Measurements from ENCODE around the gene HYI.
A peak's percentile ranks its signal among the peaks of the same experiment; 100 is the strongest.
"Not testable (repeated sequence)": the region's sequence is repeated elsewhere in the genome, so short reads cannot be mapped to it uniquely, and the experiment has no call there.

Gene HYI, protein sequence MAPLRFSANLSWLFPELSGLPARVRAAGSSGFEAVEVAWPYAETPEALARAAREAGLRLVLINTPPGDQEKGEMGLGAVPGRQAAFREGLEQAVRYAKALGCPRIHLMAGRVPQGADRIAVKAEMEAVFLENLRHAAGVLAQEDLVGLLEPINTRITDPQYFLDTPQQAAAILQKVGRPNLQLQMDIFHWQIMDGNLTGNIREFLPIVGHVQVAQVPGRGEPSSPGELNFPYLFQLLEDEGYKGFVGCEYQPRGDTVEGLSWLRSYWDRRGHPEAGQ

DNA sequence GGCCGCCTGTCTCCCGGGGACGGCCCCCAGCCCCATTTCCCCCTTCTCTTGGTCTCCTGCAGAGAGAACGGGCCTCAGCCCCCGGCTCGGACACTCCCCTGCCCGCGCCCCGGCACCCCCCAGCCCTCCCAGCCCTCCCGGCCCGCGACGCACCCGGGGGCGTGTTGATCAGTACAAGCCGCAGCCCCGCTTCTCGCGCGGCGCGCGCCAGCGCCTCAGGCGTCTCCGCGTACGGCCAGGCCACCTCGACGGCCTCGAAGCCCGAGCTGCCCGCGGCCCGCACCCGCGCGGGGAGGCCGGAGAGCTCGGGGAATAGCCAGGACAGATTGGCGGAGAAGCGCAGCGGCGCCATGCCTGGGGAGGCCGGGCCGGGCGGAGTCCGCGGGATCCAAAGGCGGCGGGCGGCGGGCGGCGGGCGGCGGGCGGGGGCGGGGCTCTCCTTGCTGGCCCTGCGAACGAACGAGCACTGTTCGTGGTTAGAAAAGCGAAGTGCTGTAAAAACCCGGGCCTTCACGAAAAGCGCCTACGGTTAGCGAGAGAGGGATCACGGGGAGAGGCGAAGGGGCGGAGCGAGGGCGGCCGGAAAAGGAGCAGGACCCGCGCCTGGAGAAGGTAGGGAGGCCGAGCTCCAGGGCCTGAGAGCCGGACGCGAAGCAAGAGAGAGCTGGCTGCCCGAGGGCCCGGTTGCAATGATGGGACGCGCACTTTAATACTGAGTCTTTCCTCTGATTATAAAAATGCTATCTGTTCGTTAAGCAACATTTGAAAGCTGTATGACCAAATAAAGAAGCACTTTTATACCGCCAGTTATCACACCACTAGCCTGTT lies at the start of gene HYI:
HYI (minus strand) TSS at position 490 of the 828 bp plus-strand sequence; CDS start at position 352, 138 bp downstream.
- no peak for DNase-seq (ENCODE audit: low read depth, low spot score)

DNA sequence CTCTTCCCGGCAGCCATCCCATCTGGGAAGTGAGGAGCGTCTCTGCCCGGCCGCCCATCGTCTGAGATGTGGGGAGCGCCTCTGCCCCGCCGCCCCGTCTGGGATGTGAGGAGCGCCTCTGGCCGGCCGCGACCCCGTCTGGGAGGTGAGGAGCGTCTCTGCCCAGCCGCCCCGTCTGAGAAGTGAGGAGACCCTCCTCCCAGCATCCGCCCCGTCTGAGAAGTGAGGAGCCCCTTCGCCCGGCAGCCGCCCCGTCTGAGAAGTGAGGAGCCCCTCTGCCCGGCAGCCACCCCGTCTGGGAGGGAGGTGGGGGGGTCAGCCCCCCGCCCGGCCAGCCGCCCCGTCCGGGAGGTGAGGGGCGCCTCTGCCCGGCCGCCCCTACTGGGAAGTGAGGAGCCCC lies 48.1 kb upstream of the HYI start:
- not testable (repeated sequence) for DNase-seq (ENCODE audit: low read depth, low spot score)

DNA sequence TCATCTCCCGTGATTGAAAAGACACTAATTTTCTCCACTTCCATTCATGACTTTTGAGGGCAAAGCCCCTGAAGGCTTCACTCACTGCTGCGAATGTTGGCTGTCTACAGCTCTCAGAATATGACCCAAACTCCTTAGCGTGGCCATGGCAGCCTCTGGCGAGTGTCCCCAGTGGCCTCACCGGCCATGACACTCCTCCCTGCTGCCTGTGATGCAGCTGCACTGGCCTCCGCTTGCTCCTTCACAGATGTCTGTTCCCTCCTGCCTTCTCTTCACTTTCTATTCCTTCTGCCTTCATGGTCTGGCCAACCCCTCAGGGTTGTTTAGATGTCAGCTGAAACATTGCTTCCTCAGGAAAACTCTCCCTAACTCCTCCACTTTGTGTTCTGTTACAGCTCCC lies 46.2 kb upstream of the HYI start:
- DNase-seq (ENCODE audit: low read depth, low spot score) = no peak

DNA sequence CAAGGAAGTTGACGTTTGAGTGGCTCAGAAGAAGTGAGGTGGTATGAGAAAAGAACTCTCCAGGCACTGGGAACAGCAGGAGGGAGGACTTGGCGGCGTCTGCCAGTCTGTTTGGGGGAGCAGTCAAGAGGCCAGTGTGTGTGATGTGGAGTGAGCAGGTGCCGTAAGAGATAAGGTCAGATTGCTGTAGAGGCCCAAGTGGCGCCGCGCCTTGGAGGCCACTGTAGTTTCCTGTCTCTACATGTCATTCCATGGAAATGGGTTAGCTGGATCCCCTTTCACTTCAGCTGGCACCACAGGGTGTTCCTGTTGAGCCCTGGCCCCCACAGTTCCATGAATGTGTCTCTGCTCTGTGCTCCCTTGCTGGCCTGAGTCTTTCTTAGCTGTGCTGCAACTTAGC lies 41.5 kb upstream of the HYI start:
- DNase-seq (ENCODE audit: low read depth, low spot score) = no peak

DNA sequence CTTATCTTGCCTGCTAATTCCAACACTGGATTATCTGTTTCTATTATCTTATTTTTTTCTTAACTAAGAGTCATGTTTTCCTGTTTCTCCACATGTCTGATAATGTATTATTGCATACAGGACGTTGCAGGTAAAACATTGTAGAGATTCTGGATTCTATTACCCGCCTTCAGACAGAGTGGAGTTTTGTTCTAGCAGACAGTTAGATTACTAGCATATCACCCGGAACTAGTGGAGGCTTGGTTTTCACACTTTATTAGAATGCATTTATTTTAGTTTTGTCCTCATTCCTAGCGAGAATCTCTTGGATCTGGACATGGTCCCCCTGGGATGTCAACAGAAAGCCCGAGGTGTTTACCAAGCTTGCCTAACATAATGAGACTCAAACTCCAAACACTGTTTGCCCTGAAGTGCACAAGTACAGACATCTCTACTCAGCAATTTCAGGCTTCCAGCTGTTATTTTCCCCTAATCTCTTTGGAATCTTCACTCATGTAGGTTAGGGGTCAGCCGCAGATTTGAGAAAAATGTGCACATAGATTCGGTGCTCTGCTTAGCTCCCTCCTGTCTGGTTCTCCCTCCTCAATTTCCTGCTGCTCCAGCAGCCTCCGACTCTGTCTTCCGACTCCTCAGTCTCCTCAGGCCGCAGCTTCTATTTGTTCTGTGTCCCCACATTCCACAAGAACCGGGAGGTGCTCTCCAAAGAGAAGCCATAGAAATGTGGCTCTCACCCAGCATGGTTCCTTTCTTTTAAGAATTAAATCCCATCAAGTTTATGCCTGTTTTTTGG lies 40.1 kb upstream of the HYI start:
- peak; percentile 21 for DNase-seq (ENCODE audit: low read depth, low spot score)

DNA sequence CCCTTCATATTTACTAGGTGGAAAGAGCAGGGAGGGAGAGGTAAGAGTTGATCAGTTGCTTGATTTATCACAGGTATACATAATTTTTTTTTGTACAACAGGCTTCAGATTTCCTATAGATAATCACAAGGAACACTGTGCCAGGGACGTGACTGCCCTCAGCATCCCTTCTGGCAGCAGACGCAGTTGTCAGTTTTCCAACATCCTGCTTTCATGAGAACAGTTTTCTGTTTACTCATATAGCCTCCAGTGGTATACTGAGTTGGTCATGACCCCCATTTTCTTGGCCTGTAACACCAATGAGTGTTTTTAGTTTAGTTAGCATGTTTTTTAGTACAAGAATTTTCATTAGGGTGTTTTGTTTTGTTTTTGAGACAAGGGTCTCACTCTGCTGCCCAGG lies 39.1 kb upstream of the HYI start:
- no peak for DNase-seq (ENCODE audit: low read depth, low spot score)

DNA sequence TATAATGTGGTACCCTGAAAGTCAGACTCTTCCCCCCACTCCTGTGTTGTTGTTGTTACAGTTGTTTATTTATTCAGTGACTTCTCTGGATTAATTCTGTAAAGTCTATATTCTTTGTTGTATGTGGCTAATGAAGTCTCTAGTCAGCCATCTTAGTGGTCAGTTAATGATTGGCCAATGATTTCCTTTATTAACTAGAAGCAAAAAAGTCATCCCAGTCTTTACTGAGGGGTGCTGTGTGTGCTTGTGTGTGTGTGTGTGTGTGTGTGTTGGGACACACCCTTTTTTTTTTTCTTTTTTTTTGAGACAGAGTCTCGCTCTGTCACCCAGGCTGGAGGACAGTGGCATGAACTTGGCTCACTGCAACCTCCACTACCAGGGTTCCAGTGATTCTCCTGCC lies 37.3 kb upstream of the HYI start:
- DNase-seq (ENCODE audit: low read depth, low spot score) = no peak

DNA sequence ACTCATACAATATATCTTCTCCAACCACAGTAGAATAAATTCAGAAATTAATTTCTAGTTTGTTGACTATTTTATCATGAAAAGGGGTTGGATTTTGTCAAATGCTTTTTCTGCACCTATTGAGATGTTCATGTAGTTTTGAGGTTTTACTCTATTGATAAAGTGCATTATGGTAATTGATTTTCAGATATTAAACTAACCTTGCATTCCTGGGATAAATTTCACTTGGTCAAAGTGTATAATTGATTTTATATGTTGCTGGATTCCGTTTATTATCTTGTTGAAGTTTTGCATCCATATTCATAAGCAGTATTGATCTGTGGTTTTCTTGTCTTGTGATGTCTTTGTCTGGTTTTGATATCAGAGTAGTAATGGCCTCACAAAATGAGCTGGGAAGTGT lies 34.4 kb upstream of the HYI start:
- DNase-seq (ENCODE audit: low read depth, low spot score) = no peak

DNA sequence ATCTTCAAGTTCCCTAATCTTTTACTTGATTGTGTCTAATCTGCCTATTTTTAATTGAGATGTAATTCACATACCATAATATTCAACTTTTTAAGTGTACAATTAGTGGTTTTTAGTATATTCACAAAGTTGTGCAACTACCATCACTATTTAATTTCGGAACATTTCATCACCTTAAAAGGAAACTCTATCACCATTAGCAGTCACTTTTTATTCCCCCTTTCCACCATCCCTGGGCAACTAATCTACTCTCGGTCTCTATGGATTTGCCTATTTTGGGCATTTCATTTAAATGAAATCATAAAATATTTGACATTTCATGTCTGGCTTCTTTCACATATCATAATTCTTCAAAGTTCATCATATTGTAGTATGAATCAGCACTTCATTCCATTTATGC lies 30.6 kb upstream of the HYI start:
- DNase-seq (ENCODE audit: low read depth, low spot score) = no peak

DNA sequence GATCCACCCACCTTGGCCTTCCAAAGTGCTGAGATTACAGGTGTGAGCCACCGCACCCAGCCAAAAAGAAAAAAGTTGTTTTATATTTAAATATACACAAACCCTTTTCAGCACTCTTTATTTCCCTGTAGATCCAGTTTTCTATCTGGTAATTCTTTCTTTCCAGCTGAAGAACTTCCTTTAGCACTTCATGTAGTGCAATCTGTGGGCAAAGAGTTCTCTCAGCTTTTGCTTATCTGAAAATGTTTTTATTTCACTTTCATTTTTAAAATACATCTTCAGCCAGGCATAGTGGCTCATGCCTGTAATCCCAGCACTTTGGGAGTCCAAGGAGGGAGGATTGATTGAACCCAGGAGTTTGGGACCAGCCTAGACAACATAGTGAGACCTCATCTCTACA lies 28.5 kb upstream of the HYI start:
- DNase-seq (ENCODE audit: low read depth, low spot score) = no peak

DNA sequence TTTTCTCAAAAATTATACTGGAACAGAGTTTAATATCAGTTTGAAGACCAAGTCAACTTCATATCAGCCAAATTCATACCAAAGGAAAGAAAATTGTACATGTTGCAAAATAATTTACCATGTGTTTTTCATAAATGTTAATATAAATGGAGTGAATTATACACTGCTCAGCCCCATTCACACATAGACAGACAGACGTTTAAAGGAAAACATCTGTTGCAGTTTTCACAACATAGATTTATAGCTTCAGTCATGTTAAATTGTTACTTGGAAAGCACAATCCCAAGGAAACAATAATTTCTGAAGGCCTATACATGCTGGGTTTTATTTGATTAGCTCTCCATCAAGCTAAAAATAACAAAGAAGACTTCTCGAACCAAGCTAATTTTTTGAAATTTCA lies 27.8 kb upstream of the HYI start:
- DNase-seq (ENCODE audit: low read depth, low spot score) = no peak

DNA sequence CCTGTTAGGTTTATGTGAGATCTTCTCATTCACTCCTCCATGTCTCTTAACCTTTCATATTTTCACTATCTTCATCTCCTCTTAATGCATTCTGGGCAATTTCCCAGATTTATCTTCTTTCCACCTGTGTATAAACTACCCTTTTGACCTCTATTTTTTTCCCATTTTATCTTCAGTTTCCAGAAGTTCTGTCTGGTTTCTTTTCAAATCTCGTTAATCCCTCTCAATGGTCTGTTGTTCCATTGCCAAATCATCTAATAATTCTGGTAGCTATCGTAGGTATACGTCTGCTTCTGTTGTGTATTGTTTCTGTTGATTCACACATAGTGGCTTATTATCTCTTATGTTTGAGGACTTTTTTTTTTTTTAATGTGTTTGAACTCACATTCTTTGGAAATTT lies 25.7 kb upstream of the HYI start:
- no peak for DNase-seq (ENCODE audit: low read depth, low spot score)

DNA sequence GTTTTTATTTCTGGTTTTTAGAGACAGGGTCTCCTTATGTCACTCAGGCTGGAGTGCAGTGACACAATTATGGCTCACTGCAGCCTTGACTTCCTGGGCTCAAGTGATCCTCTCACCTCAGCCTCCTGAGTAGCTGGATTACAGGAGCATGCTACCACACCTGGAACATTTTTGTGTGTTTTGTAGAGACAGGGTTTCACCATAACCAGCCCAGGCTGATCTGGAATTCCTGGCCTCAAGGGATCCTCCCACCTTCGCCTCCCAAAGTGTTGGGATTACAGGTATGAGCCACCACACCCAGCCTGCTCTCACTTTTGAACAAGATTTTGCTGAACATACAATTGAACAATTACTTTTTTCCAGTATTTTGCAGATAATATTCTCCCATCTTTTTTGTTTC lies 24.0 kb upstream of the HYI start:
- no peak for DNase-seq (ENCODE audit: low read depth, low spot score)

DNA sequence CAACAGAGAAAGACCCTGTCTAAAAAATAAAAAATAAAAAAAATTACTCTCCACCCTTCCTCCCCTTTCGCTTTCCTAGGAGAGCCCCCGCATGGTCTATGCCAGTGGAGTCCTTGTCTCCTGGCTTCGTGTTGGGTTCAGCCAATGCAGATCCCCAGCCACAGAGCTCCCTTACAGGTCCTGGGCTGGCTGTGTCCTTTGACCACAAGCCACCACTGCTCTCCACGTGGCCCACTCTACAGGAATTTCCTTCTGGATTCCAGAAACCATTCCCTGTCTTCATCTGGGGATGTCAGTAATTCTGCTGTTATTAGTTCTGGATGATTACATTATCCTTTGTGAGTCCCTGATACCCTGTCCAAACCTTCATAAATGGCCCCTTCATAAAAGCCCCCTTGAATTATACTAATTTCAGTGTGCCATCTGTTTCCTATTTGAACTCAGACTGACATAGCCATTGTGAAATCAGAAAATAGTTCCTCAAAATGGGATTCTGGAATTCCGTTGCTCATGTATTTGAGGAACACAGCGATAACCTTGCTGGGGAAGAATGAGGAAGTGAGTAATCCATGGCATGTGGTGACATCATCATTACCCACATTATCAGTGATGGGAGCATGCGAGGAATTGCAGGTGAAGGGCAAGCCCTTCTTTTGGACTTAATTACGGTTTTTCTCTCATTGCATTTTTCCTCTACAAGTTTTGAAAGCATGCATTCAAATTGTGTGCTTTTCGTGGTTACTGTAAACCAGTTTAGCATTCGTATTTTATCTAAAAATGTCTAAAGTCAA lies 22.1 kb upstream of the HYI start:
- DNase-seq (ENCODE audit: low read depth, low spot score) = not testable (repeated sequence)

DNA sequence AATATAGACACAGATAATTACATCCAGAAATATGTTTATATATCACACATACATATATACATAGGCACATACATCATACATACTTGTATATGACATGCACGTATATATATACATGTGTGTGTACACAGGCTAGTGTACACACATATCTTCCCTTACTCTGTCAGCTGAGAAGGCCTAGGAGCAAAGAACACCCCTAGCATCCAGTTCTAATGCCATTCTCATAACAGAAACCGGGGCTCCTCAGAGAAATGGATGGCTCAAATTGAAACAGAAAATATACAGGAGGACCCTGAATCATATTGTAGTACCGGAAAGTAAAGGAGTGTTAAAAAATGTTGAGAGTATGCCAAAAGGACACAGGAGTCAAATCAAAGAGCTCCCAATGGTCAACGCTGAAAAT lies 19.7 kb upstream of the HYI start:
- DNase-seq (ENCODE audit: low read depth, low spot score) = no peak

DNA sequence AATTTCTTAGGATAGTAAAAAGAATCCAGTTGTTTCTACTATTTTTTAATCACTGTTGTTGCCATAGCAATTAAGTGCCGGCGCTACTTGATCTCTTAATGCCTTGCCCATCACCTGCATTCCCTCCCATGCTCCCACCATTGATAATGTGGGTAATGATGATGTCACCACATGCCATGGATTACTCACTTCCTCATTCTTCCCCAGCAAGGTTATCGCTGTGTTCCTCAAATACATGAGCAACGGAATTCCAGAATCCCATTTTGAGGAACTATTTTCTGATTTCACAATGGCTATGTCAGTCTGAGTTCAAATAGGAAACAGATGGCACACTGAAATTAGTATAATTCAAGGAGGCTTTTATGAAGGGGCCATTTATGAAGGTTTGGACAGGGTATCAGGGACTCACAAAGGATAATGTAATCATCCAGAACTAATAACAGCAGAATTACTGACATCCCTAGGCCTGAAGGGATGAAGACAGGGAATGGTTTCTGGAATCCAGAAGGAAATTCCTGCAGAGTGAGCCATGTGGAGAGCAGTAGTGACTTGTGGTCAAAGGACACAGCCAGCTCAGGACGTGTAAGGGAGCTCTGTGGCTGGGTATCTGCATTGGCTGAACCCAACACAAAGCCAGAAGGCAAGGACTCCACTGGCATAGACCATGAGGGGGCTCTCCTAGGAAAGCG lies 18.9 kb upstream of the HYI start:
- DNase-seq (ENCODE audit: low read depth, low spot score) = not testable (repeated sequence)

DNA sequence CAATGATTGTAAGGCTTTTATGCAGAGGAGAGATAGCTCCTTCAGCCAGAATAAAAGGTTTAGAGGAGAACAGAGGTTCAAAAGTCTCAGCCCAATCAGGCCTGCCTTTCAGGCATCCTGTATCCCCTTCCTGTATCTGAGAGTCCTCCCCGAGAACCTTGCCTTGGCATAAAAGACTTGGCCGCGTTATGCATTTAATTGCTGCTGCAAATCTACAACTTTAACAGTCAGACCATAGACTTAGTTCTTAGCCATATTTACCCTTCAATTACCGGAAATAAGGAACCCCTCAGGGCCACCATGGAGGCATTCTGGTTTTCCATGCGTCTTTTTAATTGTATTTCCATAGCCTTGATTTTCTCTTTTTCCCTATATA lies 18.3 kb upstream of the HYI start:
- no peak for DNase-seq (ENCODE audit: low read depth, low spot score)

DNA sequence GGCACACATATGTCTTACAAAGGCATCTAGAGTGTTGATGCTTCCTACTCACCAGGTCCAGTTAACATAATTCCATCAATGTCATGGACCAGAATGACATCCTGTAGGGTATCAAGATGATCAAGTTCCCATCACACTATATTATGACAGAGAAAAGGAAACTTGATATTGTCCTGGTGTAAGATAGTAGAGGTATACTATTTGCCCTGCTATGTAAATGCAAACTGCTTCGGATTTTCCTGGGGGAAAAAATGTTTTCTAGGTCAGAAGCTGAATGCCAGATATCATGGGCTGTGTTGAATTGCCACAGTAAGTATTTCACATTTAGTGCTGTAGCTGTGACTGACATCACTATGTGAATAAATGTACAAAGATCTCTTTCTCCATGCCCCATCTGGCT lies 16.2 kb upstream of the HYI start:
- DNase-seq (ENCODE audit: low read depth, low spot score) = no peak

DNA sequence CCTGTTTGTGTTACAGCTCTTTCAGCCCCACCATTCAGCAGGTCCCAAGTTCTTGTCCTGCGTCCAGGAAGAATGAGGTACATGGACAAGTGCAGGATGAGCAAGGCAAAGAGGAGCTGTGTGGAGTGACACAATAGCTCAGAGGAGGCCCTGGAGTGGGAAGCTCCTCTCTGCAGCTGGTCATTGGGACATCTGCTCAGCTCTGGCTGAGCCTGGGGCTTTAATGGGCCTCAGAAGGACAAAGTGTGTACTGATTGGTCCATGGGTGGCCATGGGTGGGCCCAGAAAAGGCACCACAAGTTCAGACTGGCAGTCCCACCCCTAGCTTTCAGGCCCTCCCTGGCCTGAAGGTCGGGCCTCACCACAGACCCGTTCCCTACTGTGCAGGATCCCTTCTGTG lies 14.7 kb upstream of the HYI start:
- no peak for DNase-seq (ENCODE audit: low read depth, low spot score)

DNA sequence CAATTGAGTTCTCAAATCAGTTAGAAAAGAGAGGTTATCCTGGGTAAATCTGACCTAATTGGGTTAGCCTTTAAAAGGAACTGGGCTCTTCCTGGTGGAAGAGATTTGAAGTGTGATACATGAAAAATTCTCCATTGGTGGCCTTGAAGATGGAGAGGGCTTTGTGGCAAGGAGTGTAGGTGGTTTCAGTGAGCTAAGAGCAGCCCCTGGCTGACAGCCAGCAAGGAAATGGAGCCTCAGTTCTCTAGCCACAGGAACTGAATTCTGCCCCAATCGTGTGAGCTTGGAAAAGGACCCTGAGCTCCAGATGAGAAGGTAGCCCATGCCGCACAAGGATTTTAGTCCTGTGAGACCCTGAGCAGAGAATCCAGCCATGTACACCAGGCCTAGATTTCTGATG lies 12.7 kb upstream of the HYI start:
- DNase-seq (ENCODE audit: low read depth, low spot score) = no peak

DNA sequence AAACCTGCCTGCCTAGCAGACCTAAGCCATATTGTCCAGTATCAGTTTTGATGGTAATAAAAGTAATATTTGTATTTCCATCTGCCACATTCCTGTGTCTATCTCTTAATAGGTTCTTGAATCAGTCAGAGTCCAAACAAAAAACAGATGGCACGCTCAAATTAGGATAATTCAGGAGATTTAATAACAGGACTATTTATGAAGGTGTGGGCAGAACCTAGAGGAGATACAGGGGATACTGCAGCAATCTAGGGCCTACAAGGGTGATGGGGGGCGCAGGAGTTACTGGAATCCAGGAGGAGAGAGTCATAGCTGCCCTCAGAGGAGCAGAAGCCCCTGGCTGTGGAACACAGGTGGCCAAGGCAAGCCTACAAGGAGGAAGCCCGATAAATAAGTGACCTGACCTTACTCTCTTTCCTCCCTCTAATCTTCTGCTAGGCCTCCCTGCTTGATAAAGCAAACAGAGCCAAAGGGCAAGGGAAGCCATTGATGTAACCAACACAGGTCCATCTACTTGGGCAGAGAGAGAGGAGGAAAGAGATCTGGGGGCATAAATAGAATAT lies 11.9 kb upstream of the HYI start:
- DNase-seq (ENCODE audit: low read depth, low spot score) = no peak
